Measurements from ENCODE around the gene EBF4.
A peak's percentile ranks its signal among the peaks of the same experiment; 100 is the strongest.

The EBF4 gene

GRCh38 chr20:2742934-2743559 is 50.5 kb downstream of the EBF4 start:
- DNase-seq (ENCODE audit: low read depth): peak; percentile 66

- no peak for DNase-seq (ENCODE audit: low read depth)
Observed at GRCh38 chr20:2745060-2745910, 52.7 kb downstream of the EBF4 start.

DNA sequence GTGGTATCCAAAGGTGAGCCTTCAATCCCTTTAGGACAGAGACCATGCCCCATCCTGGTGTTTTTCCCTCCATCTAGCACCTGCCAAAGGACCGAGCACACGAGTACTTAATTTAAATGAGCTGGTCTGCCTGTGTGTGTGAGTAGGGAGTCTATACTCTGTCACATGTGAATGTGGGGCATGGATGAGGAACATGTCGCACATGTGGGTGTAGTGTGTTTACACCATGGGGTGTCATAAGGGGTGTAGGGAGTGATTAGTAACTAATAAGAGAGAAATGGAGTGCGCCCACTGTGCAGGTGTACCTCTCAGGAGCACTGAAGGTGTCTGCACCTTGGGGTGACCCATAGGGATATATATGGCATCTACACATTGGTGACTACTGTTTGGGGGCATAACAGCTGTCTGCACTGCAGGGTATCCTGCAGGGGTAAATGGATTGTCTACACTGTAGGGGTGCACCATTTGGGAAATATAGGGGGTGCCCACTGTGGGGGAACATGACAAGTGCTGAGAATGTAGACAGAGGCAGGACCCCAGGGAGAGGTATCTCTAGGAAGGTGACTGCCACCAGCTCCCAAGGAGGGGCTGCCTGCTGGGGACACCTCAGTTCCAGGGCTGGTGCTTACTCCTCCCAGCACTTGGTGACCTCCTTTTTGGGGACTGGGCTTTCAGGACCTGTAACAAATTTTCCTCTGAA is 53.5 kb downstream of the EBF4 start:
- DNase-seq (ENCODE audit: low read depth): no peak

DNA sequence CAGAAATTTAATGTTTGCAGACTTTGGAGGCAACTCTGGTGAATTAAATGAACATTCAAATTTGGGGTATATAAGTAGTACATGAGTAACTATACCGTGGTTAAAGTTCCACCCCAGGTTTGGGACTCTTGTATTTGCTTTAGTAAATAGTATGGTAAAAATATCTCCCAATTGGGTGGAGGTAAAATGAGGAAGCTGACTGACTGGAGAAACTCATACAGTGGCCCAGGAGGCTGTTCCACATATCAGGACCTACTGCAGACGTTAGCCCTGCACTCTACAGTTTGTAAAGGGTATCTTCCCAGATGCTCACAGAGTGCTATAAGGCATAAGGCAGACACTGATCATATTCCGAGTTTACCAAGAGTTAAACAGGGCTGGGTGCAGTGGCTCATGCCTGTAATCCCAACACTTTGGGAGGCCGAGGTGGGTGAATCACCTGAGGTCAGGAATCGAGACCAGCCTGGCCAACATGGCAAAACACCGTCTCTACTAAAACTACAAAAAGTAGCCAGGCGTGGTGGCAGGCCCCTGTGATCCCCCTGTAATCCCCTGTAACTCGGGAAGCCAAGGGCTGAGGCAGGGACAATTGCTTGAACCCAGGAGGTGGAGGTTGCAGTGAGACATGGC is 54.2 kb downstream of the EBF4 start:
- DNase-seq (ENCODE audit: low read depth): no peak

DNA sequence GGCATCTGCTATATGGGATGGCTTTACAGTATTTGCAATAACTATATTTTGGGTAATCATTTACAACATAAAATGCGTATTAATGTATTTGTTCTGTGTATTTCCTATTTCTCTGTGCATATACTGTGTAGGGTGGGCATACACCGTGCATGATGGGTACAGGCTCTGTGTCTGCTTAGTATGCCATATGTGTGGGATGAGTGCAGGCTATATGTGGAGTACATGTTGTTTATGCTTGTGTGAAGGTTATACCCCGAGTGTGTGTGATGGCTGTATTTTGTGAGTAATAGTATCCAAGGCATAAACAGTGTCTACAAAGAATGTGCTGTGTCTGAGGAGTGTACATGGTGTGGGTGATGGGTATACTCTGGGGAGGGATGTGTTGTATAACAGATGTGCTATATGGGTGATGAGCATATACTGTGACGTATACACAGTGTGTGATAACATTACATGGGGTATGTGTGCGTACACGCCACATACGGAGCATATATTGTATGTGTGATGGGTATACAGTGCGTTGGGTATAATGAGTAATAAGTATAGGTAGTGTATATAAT is 55.2 kb downstream of the EBF4 start:
- DNase-seq (ENCODE audit: low read depth): no peak

DNA sequence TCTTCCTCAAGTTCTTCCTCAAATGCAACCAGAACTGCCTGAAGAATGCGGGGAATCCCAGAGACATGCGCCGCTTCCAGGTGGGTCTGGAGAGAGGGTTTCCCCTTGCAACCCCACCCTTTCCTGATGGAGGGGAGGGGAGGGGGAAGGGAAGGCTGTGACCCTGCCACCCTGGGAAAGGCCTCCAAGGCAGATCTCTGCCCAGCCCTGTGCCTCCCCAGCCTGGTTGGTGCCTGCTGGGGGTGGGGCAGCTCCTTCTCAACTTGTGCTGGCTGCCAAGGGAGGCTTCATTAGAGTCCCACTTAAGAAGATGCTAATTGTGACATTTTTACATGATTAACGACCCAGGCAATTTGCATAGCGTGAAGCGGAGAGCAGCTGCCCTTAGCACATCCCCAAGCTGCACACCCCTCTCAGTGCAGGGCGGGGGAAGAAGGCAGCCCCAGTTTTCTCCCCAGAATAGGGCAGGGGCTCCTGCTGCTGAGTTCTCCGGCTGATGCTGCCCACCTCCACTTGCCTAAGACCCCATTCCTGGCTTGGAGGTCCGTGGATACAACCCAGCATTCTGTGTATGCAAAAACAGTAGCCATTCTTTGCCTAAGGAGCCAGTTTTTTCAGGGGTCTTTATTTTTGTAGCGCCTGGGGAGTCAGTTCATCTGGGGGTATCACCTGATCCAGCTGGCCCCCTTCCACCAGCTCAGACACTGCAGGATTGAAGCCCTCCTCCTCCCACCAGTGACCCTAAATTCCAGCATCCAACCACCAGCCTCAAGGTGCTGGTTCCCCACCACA is 56.2 kb downstream of the EBF4 start:
- no peak for DNase-seq (ENCODE audit: low read depth)

- DNase-seq (ENCODE audit: low read depth): no peak
Observed at GRCh38 chr20:2749343-2749950, 56.9 kb downstream of the EBF4 start.

DNA sequence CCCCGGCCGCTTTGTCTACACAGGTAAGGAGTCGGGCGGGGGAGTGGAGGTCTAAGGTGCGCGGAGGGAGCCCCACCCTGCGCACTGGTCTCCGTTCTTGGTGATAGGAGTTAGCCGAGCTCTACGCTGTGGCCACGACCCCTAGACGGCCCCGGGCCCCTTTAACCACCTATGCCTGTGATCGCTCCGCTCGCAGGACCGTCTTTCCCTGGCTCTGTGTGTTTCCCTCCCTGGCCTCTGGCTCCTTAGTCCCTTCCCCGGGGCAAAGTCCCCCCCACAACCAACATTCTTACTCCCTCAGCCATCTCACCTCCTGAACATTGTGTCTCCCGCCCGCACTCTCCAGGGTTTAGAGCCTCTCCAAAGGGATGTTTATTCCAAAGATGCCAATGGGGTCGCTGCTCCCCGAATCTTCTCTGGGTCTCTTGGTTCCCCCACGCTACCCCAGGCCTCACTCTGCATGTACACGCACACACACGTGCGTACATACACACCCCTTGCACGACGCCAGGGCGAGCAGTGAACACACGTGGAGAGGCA is 57.4 kb downstream of the EBF4 start:
- DNase-seq (ENCODE audit: low read depth): no peak

DNA sequence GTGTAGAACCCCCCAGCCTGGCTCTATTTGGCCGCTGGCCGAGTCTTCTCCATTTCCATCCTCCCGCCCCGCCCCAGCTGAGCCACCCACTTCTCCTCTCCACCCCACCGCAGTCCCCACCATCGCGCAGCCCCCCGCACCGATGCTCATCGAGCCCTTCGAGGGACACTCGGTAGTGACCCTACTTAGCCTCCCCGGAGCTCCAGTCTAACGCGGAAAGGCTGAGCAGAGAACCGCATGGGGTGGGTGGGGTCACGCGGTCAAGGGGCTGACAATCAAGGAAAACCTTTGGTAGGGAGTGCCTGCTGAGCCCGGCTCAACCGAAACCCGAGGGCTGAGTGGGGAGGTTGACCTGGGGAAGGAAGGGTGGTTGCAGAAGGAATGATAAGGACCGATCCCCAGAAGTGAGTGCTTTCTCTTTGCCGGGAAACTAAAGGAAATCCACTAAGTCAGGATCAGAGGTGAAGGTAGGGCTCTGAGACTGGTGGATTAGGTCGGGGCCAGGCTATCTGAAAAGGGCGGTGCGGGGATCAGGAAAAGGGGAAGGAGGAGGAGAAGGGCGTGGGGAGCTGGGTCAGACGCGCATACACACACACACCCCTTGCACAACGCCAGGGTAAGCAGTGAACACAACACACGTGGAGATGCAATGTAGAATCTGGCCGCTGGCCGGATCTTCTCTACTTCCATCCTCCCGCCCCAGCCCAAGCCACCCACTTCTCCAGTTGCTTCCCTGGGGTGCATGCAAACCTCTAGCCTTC is 58.1 kb downstream of the EBF4 start:
- no peak for DNase-seq (ENCODE audit: low read depth)

DNA sequence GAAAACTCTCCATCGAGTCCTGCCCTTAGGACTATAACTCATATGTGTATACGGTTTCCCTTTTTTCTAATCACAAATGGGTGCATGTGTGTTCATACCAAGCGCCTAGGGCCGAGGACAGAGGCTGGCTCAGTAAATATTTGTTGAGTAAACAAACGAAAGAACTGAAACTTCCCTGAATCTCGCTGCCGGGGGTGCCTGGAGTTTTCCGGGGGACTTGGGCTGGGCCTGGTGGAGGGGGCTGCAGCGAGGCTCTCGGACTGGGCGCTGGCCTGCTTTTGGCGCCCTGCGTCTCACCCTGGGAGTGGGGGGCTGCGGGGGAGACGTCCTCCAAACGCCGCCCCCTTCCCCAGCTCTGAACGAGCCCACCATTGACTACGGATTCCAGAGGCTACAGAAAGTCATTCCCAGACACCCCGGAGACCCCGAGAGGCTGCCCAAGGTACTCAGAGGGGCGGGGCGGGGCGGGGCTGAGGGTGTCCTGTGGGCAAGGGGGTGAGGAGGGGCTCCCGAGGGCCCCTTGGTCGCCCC is 58.8 kb downstream of the EBF4 start:
- no peak for DNase-seq (ENCODE audit: low read depth)

- DNase-seq (ENCODE audit: low read depth): no peak
Observed at GRCh38 chr20:2751878-2752566, 59.4 kb downstream of the EBF4 start.

GRCh38 chr20:2752567-2753460 is 60.2 kb downstream of the EBF4 start:
- DNase-seq (ENCODE audit: low read depth): no peak

GRCh38 chr20:2753461-2754040 is 61.0 kb downstream of the EBF4 start:
- no peak for DNase-seq (ENCODE audit: low read depth)

GRCh38 chr20:2754424-2754823 is 61.8 kb downstream of the EBF4 start:
- no peak for DNase-seq (ENCODE audit: low read depth)

DNA sequence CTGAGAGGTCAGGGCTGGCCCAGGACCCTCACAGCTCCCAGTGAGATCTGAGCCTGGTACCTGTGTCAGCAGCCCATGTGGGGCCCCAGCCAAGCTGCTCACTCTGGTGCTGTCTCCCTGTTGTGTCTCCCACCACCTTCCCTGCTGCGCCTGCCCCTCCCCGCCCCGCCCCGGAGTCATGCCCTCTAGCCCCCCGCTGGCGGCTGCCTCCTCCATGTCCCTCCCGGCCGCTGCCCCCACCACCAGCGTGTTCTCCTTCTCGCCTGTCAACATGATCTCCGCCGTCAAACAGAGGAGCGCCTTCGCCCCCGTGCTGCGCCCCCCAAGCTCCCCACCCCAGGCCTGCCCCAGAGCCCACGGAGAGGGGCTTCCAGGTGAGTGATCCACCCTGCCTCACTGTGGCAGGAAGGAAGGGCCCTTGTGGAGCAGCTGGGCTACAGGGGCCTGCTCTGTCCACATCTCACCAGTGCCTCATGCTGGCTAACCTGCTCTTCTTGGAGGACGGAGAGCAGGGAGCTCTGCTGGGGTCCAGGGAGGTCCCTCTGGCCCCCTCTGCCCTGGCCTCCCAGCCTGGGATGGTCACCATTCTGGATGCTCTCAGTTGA is 63.0 kb downstream of the EBF4 start:
- DNase-seq (ENCODE audit: low read depth): no peak

- DNase-seq (ENCODE audit: low read depth): no peak
Observed at GRCh38 chr20:2756056-2756611, 63.6 kb downstream of the EBF4 start.

DNA sequence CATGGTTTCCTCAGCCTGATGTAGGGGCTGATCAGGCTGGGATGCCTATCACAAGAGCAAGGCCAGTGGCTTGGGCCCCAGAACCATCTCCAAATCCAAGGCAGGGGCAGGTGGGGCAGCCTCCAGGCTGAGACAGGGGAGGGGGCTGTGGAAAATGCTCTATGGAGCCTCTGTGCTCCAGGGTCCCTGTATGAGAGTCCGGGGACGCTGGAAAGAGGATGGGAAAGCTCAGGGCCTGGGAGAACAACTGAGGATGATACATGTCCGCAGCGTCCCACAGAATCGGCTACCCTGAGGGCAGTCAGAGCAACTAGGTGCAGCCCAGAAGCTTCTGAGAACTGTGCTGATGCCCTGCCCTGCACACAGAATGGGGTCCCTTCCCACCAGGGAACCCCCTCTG is 64.4 kb downstream of the EBF4 start:
- no peak for DNase-seq (ENCODE audit: low read depth)

Measured in activated gamma-delta T cell treated with anti-CD3 and anti-CD28 coated beads, Interleukin-2, amount 50 U/mL, for 16 hours (primary cell).